ENCODE data around the gene TSPAN31. TPM values are rescaled to one million over a fixed set of nuclear protein-coding genes. Genes with fewer than 3 reads are reported as not detected.

TSPAN31 gene
- total and polyA plus RNA-seq, 8 donors, result 12.2 to 29.8 (median 14.5) TPM

- no peaks in the 10 kb centered on the region for H3K4me1 ChIP-seq
- H3K36me3 ChIP-seq, result peaks cover 14 to 52% (median 28%) of the 10 kb centered on the region in 3 donors
- no peak overlapping the region for H3K27ac ChIP-seq
- no peak overlapping the region for H3K4me3 ChIP-seq
- no peaks in the 10 kb centered on the region for H3K9me3 ChIP-seq
- H3K27me3 ChIP-seq, result no peaks in the 10 kb centered on the region
- no peak for FAIRE-seq
- no peak for ATAC-seq
- DNase-seq, result no peak
- intact Hi-C loops (cut with DNase I), result no loop called here
- 93 to 95% methylated on average over 12 of the region's 12 CpGs for WGBS, 2 donors
- no peak for TF ChIP-seq CTCF (IDR thresholded peaks at IDR 0.05)
These were observed 29.1 kb upstream of the TSPAN31 start for GRCh38 chr12:57715786-57716185.

GRCh38 chr12:57716305-57716704 lies 28.5 kb upstream of the TSPAN31 start:
- no peak for ATAC-seq
- Histone ChIP-seq H3K36me3 (peaks cover 14 to 53% (median 28%) of the 10 kb centered on the region in 3 donors), H3K27ac (no peak overlapping the region), H3K4me3 (no peak overlapping the region), H3K9me3 (no peaks in the 10 kb centered on the region), H3K4me1 (no peaks in the 10 kb centered on the region), H3K27me3 (no peaks in the 10 kb centered on the region)
- WGBS, 2 donors, result 92 to 95% methylated on average over 4 of the region's 4 CpGs
- intact Hi-C loops (cut with DNase I), result no loop called here
- FAIRE-seq, result no peak
- no peak for DNase-seq
- no peak for TF ChIP-seq CTCF (IDR thresholded peaks at IDR 0.05)

- no peaks in the 10 kb centered on the region for H3K27me3 ChIP-seq
- H3K27ac ChIP-seq, result no peak overlapping the region
- ATAC-seq, result no peak
- peaks cover 14 to 47% (median 28%) of the 10 kb centered on the region in 3 donors for H3K36me3 ChIP-seq
- H3K4me1 ChIP-seq, result no peaks in the 10 kb centered on the region
- DNase-seq, result no peak
- intact Hi-C loops (cut with DNase I), result no loop called here
- FAIRE-seq, result no peak
- H3K9me3 ChIP-seq, result no peaks in the 10 kb centered on the region
- whole genome bisulfite sequencing, 2 donors, result 93 to 98% methylated on average over 5 of the region's 5 CpGs
- H3K4me3 ChIP-seq, result no peak overlapping the region
- TF ChIP-seq CTCF (IDR thresholded peaks at IDR 0.05), result no peak
These were observed 27.7 kb upstream of the TSPAN31 start for GRCh38 chr12:57717131-57717530.

GRCh38 chr12:57717846-57718640 lies 26.8 kb upstream of the TSPAN31 start:
- H3K4me1 ChIP-seq, result no peaks in the 10 kb centered on the region
- H3K27ac ChIP-seq, result no peak overlapping the region
- no peak overlapping the region for H3K4me3 ChIP-seq
- ATAC-seq (no peak), DNase-seq (no peak), FAIRE-seq (no peak)
- intact Hi-C loops (cut with DNase I), result no loop called here
- no peak for TF ChIP-seq CTCF (IDR thresholded peaks at IDR 0.05)
- H3K9me3 ChIP-seq, result no peaks in the 10 kb centered on the region
- H3K27me3 ChIP-seq, result no peaks in the 10 kb centered on the region
- peaks cover 14 to 47% (median 28%) of the 10 kb centered on the region in 3 donors for H3K36me3 ChIP-seq
- 94 to 98% methylated on average over 22 of the region's 22 CpGs for WGBS, 2 donors

Measured in pancreas (tissue), 10 donors.